Endothelial cell of umbilical vein (primary cell): ENCODE results near the gene KCND2. TPM values are rescaled to one million over a fixed set of nuclear protein-coding genes. Genes with fewer than 3 reads are reported as not detected.

Experiments
- BruUV-seq: library from RNA; stranded (reverse); fragments of 400-500 nt; replicated peaks from 2 replicates; lab custom pipeline; 2021; lab: Mats Ljungman, UMichigan
- CTCF ChIA-PET: fragments of 300-600, 350-600 bp; sonication (Branson Sonifier 250); formaldehyde crosslinking; loops from one replicate; lab custom pipeline; 2021; ENCODE audit warnings: antibody characterized with exemption, inconsistent platforms; lab: Charles Lee
- POLR2A ChIA-PET: fragments of 300-600, 350-600 bp; sonication (Branson Sonifier 250); formaldehyde crosslinking; loops from one replicate; lab custom pipeline; 2021; ENCODE audit warnings: antibody characterized with exemption, inconsistent platforms; lab: Charles Lee
- DNase-seq: peaks from one replicate; pipeline ENCODE4 v3.0.0-alpha.2; 2011; ENCODE audit warnings: low read depth, low spot score
- FAIRE-seq: peaks from 2 replicates; lab custom pipeline; 2011; peaks lifted over from hg19 to GRCh38; lab: Jason Lieb, UNC
- H2AFZ ChIP-seq: 2 replicates; pipeline ENCODE4 v1.6.0; 2012; ENCODE audit warnings: low read depth, low read length, control low read depth, inconsistent platforms
- H3K27ac ChIP-seq: 2 replicates; pipeline ENCODE4 v1.5.1; 2011; ENCODE audit warnings: low read depth, mild to moderate bottlenecking, control low read depth, low read length, moderate library complexity; ENCODE audit not compliant: insufficient read depth
- H3K27me3 ChIP-seq, 2 experiments: 2 replicates each; pipeline versions ENCODE4 v1.6.0 to v1.6.1; 2011; ENCODE audit warnings: low read length in 2 of 2, mixed read lengths in 1 of 2; ENCODE audit not compliant: control insufficient read depth in 2 of 2, insufficient read depth in 2 of 2
- H3K36me3 ChIP-seq, 2 experiments: 2 replicates in 1 of 2; 3 replicates in 1 of 2; pipeline ENCODE4 v1.5.1; 2011; ENCODE audit warnings: low read length in 2 of 2, mild to moderate bottlenecking in 1 of 2, moderate library complexity in 1 of 2; ENCODE audit not compliant: control insufficient read depth in 2 of 2, insufficient read depth in 2 of 2; ENCODE audit errors: extremely low read depth in 1 of 2
- H3K4me1 ChIP-seq: 3 replicates; pipeline ENCODE4 v1.5.1; 2011; ENCODE audit warnings: mild to moderate bottlenecking, low read length; ENCODE audit not compliant: control insufficient read depth, insufficient read depth; ENCODE audit errors: extremely low read depth
- H3K4me2 ChIP-seq: 2 replicates; pipeline ENCODE4 v1.6.1; 2011; ENCODE audit warnings: low read length, control low read depth, mixed read lengths; ENCODE audit not compliant: insufficient read depth
- H3K4me3 ChIP-seq, 3 experiments: fragments of 200-600 bp in 1 of 3; sonication (generic), shearing (Covaris generic) in 1 of 3; replicated peaks in 1 of 3; 2 replicates each; pipeline ENCODE4 v1.5.1; 2011 to 2016; ENCODE audit warnings: control low read depth in 3 of 3, low read length in 3 of 3, mild to moderate bottlenecking in 2 of 3, inconsistent platforms in 1 of 3, low read depth in 1 of 3, moderate library complexity in 1 of 3; ENCODE audit not compliant: insufficient read depth in 1 of 3
- H3K79me2 ChIP-seq: 2 replicates; pipeline ENCODE4 v1.6.0; 2012; ENCODE audit warnings: low read length, inconsistent platforms; ENCODE audit not compliant: control insufficient read depth, insufficient read depth
- H3K9ac ChIP-seq: replicated peaks from 2 replicates; pipeline ENCODE3; 2011; ENCODE audit warnings: low read length, control low read depth; ENCODE audit not compliant: insufficient read depth; ENCODE audit errors: extremely low read depth
- H3K9me1 ChIP-seq: replicated peaks from 3 replicates; pipeline ENCODE4 v1.6.0; 2011; ENCODE audit warnings: mild to moderate bottlenecking, low read length; ENCODE audit not compliant: control insufficient read depth, insufficient read depth; ENCODE audit errors: extremely low read depth
- H3K9me3 ChIP-seq: replicated peaks from 2 replicates; pipeline ENCODE4 v1.5.1; 2012; ENCODE audit warnings: low read length, inconsistent platforms; ENCODE audit not compliant: control insufficient read depth, insufficient read depth
- H4K20me1 ChIP-seq: replicated peaks from 2 replicates; pipeline ENCODE3; 2011; ENCODE audit warnings: mild to moderate bottlenecking, low read length; ENCODE audit not compliant: control insufficient read depth, insufficient read depth; ENCODE audit errors: extremely low read depth
- CTCF ChIP-seq, 2 donors: IDR thresholded peaks; 1 replicate in 1 of 2; 2 replicates in 1 of 2; pipeline ENCODE4 v1.5.1; 2011; ENCODE audit warnings: low read length in 2 of 2, mild to moderate bottlenecking in 2 of 2, moderate library complexity in 2 of 2, control low read depth in 1 of 2, inconsistent platforms in 1 of 2, low read depth in 1 of 2; ENCODE audit not compliant: insufficient read depth in 1 of 2; ENCODE audit errors: extremely low read depth in 1 of 2
- EZH2 ChIP-seq: IDR thresholded peaks from 2 replicates; pipeline ENCODE4 v1.6.1; 2012; ENCODE audit warnings: borderline replicate concordance, low read depth, mild to moderate bottlenecking, moderate library complexity, low read length, inconsistent platforms; ENCODE audit not compliant: severe bottlenecking
- FOS ChIP-seq: IDR thresholded peaks from 2 replicates; pipeline ENCODE4 v1.6.1; 2011; ENCODE audit warnings: mild to moderate bottlenecking, low read length, moderate library complexity, borderline replicate concordance; ENCODE audit not compliant: insufficient read depth
- GATA2 ChIP-seq: IDR thresholded peaks from 2 replicates; pipeline ENCODE4 v1.7.0; 2011; ENCODE audit warnings: low read depth, mild to moderate bottlenecking, moderate library complexity, mixed read lengths, low read length; ENCODE audit not compliant: insufficient read length, insufficient read depth
- JUN ChIP-seq: IDR thresholded peaks from 2 replicates; pipeline ENCODE4 v1.6.1; 2011; ENCODE audit warnings: borderline replicate concordance, low read depth; ENCODE audit not compliant: insufficient read length, insufficient read depth
- MAX ChIP-seq: IDR thresholded peaks from 2 replicates; pipeline ENCODE4 v1.6.1; 2011; ENCODE audit not compliant: insufficient read depth, insufficient read length
- MYC ChIP-seq: IDR thresholded peaks from one replicate; pipeline ENCODE4 v1.6.1; 2011; ENCODE audit warnings: mild to moderate bottlenecking, low read depth, low read length
- POLR2A ChIP-seq: IDR thresholded peaks from 2 replicates; pipeline ENCODE4 v1.6.1; 2012; ENCODE audit warnings: low read depth, mild to moderate bottlenecking, control low read depth, low read length
- POLR2AphosphoS5 ChIP-seq: IDR thresholded peaks from 2 replicates; pipeline ENCODE4 v1.6.1; 2012; ENCODE audit warnings: low read depth, mild to moderate bottlenecking, control low read depth, low read length, moderate library complexity; ENCODE audit not compliant: insufficient read depth
- dilution Hi-C: fragments of 300-500 bp; cut with MboI; formaldehyde crosslinking; loops from one replicate; pipeline ENCODE4 v1.15.0; 2019; ENCODE audit warnings: low sequenced_read_pairs; ENCODE audit not compliant: extremely low pct_ligation_motif_present
- intact Hi-C: fragments of 100-400 bp; cut with micrococcal nuclease; formaldehyde crosslinking; loops from one replicate; pipeline ENCODE4 v1.10.0; 2022
- polyA plus RNA-seq, 4 experiments: library from polyadenylated mRNA; depleted of rRNA in 3 of 4; stranded (reverse) in 3 of 4; unstranded in 1 of 4; fragments of >200 nt; gene quantifications; 2 replicates each; pipeline versions ENCODE4 v1.2.1 to v1.2.3, GENCODE V29; 2011 to 2012; ENCODE audit warnings: missing spikeins in 1 of 4
- total RNA-seq: library from RNA; stranded (reverse); gene quantifications from 2 replicates; pipeline ENCODE4 v1.2.3, GENCODE V29; 2021

Gene KCND2
- total and polyA plus RNA-seq, 2 donors (not counting 3 experiments of a cell fraction or from before 2014, with no cell fraction given), result not detected

GRCh38 chr7:120731271-120731670, 458.3 kb downstream of the KCND2 start:
- Histone ChIP-seq H3K27me3 (no peaks in the 10 kb centered on the region), H3K4me3 (no peak overlapping the region), H3K9me1 (no peaks in the 10 kb centered on the region), H3K4me2 (no peak overlapping the region), H3K9ac (no peak overlapping the region), H2AFZ (no peak overlapping the region), H3K36me3 (no peaks in the 10 kb centered on the region), H3K4me1 (no peaks in the 10 kb centered on the region), H3K27ac (no peak overlapping the region), H3K9me3 (no peaks in the 10 kb centered on the region), H4K20me1 (no peaks in the 10 kb centered on the region), H3K79me2 (no peaks in the 10 kb centered on the region)
- ChIA-PET CTCF (interaction anchor here (1.5 kb wide), 1 partner anchor 192 kb away, joined by 3 read pairs; no protein-coding TSS in a partner anchor), POLR2A (no interaction called here)
- DNase-seq, result no peak
- BruUV-seq, result no TSS peak
- dilution Hi-C loops (no loop called here), intact Hi-C loops (no loop called here)
- no peak for FAIRE-seq
- TF ChIP-seq GATA2 (no peak), MYC (no peak), MAX (no peak), EZH2 (no peak), JUN (no peak), FOS (no peak), POLR2AphosphoS5 (no peak), CTCF (IDR thresholded peaks at IDR 0.05; ENCODE audit: extremely low read depth in 1 of 2, insufficient read depth in 1 of 2, low read depth in 1 of 2, low read length in 2 of 2) (no peak), POLR2A (no peak)
